SK-N-SH (cell line): ENCODE data around the gene FANCG. TPM values are rescaled to one million over a fixed set of nuclear protein-coding genes. Genes with fewer than 3 reads are reported as not detected.

Source experiments
- CTCF ChIA-PET: fragments of 300-600, 350-600 bp; formaldehyde crosslinking; extraction: SDS; loops from one replicate; lab custom pipeline; 2021; lab: Yijun Ruan, JAX
- POLR2A ChIA-PET: fragments of 350-600 bp; sonication (Branson Sonifier 250); formaldehyde crosslinking; extraction: SDS; loops from one replicate; lab custom pipeline; 2020; ENCODE audit warnings: antibody characterized with exemption, inconsistent platforms; lab: Yijun Ruan, JAX
- DNase-seq: peaks from one replicate; pipeline ENCODE4 v3.0.0; 2012
- H2AFZ ChIP-seq: fragments of 200-600 bp; sonication (generic); 2 replicates; pipeline ENCODE4 v1.8.1; 2016; ENCODE audit warnings: antibody characterized with exemption, mild to moderate bottlenecking, low read depth
- H3F3A ChIP-seq: fragments of 200-600 bp; sonication (generic); replicated peaks from 2 replicates; pipeline ENCODE3; 2016; ENCODE audit warnings: antibody characterized with exemption, mild to moderate bottlenecking; ENCODE audit not compliant: insufficient read depth
- H3K27ac ChIP-seq, 2 experiments: fragments of 200-500 bp in 1 of 2; fragments of 200-600 bp in 1 of 2; sonication (Bioruptor generic) in 1 of 2; sonication (generic), shearing (Covaris generic) in 1 of 2; 2 replicates each; pipeline versions ENCODE4 v1.5.1 to v1.6.1; 2014 to 2016; ENCODE audit warnings: low read depth in 2 of 2, inconsistent platforms in 1 of 2, low read length in 1 of 2, mild to moderate bottlenecking in 1 of 2, mixed read lengths in 1 of 2
- H3K27me3 ChIP-seq: fragments of 200-600 bp; sonication (generic), shearing (Covaris generic); 2 replicates; pipeline ENCODE4 v1.6.1; 2016; ENCODE audit warnings: mixed run types; ENCODE audit not compliant: insufficient read depth
- H3K36me3 ChIP-seq, 2 experiments: fragments of 200-500 bp in 1 of 2; fragments of 200-600 bp in 1 of 2; sonication (Bioruptor generic) in 1 of 2; sonication (generic) in 1 of 2; replicated peaks in 1 of 2; 2 replicates each; pipeline versions ENCODE3 to v1.5.1; 2014 to 2016; ENCODE audit warnings: low read length in 1 of 2, mild to moderate bottlenecking in 1 of 2; ENCODE audit not compliant: insufficient read depth in 2 of 2, control insufficient read depth in 1 of 2
- H3K4me1 ChIP-seq, 2 experiments: fragments of 200-500 bp in 1 of 2; fragments of 200-600 bp in 1 of 2; sonication (Bioruptor generic) in 1 of 2; sonication (generic), shearing (Covaris generic) in 1 of 2; 2 replicates each; pipeline versions ENCODE4 v1.5.1 to v1.6.1; 2014 to 2016; ENCODE audit warnings: low read depth in 1 of 2, low read length in 1 of 2, mixed run types in 1 of 2; ENCODE audit not compliant: insufficient read depth in 2 of 2, control insufficient read depth in 1 of 2
- H3K4me2 ChIP-seq: fragments of 200-600 bp; sonication (generic), shearing (Covaris generic); 2 replicates; pipeline ENCODE4 v1.6.1; 2017; ENCODE audit warnings: mixed run types
- H3K4me3 ChIP-seq, 2 experiments: fragments of 200-500 bp in 1 of 2; fragments of 200-600 bp in 1 of 2; sonication (Bioruptor generic) in 1 of 2; sonication (generic), shearing (Covaris generic) in 1 of 2; 2 replicates each; pipeline versions ENCODE4 v1.5.1 to v1.8.1; 2014 to 2016; ENCODE audit warnings: low read depth in 2 of 2, inconsistent platforms in 1 of 2, low read length in 1 of 2, mild to moderate bottlenecking in 1 of 2, mixed read lengths in 1 of 2, moderate library complexity in 1 of 2
- H3K79me2 ChIP-seq: fragments of 200-600 bp; sonication (generic); 2 replicates; pipeline ENCODE4 v1.8.1; 2017; ENCODE audit warnings: mild to moderate bottlenecking; ENCODE audit not compliant: insufficient read depth
- H3K9ac ChIP-seq: fragments of 200-600 bp; sonication (generic); 2 replicates; pipeline ENCODE4 v1.6.1; 2017; ENCODE audit warnings: mixed run types
- H3K9me2 ChIP-seq: fragments of 200-600 bp; sonication (generic); 2 replicates; pipeline ENCODE4 v1.6.1; 2017; ENCODE audit warnings: mixed run types
- H3K9me3 ChIP-seq: fragments of 200-600 bp; sonication (generic); 2 replicates; pipeline ENCODE4 v1.6.1; 2017; ENCODE audit warnings: mixed run types, mild to moderate bottlenecking, moderate library complexity
- H4K20me1 ChIP-seq: fragments of 200-600 bp; sonication (generic); 2 replicates; pipeline ENCODE4 v1.6.1; 2017; ENCODE audit warnings: mild to moderate bottlenecking, mixed run types; ENCODE audit not compliant: insufficient read depth
- CTCF ChIP-seq: fragments of 200-600 bp; sonication (generic); IDR thresholded peaks from 2 replicates; pipeline ENCODE4 v1.6.1; 2017; ENCODE audit warnings: antibody characterized with exemption, mild to moderate bottlenecking, moderate library complexity
- EZH2phosphoT487 ChIP-seq: fragments of 200-600 bp; sonication (generic); IDR thresholded peaks from 2 replicates; pipeline ENCODE4 v1.6.1; 2017; ENCODE audit warnings: low read depth, mixed run types, mild to moderate bottlenecking, antibody characterized with exemption, moderate library complexity, borderline replicate concordance
- FOXJ3 ChIP-seq: sonication (generic); formaldehyde crosslinking; IDR thresholded peaks from 2 replicates; pipeline ENCODE4 v1.5.1; 2020; ENCODE audit warnings: mild to moderate bottlenecking, missing genetic modification reagents
- IRF3 ChIP-seq: fragments of 150-350 bp; IDR thresholded peaks from 2 replicates; pipeline ENCODE4 v1.6.1; 2016; ENCODE audit warnings: mild to moderate bottlenecking, low read depth, low read length
- POLR2AphosphoS5 ChIP-seq: IDR thresholded peaks from 2 replicates; pipeline ENCODE4 v1.6.1; 2012; ENCODE audit warnings: low read depth, low read length
- TCF12 ChIP-seq: IDR thresholded peaks from 2 replicates; pipeline ENCODE4 v1.4.0; 2012
- USF1 ChIP-seq: IDR thresholded peaks from 2 replicates; pipeline ENCODE4 v1.4.0; 2012; ENCODE audit warnings: low read depth, borderline replicate concordance
- ZBTB33 ChIP-seq: IDR thresholded peaks from 2 replicates; pipeline ENCODE4 v1.4.0; 2012; ENCODE audit warnings: low read depth, borderline replicate concordance
- WGBS: methylation state at CpG from one replicate; pipeline ENCODE4 v1.1.6; 2017; ENCODE audit warnings: low lambda C conversion rate; 5-methylcytosine and 5-hydroxymethylcytosine counted together
- polyA plus RNA-seq, 3 experiments: library from polyadenylated mRNA; depleted of rRNA; stranded (reverse); fragments of >200 nt; gene quantifications; 2 replicates each; pipeline ENCODE4 v1.2.3, GENCODE V29; 2012

The FANCG gene
- polyA plus RNA-seq, 1 of the 3 experiments (the other 2 are of a cell fraction), result 25.6 TPM

GRCh38 chr9:35054871-35055644 is 24.7 kb downstream of the FANCG start:
- CTCF ChIA-PET, result interaction anchor here (3.6 kb wide), 1 partner anchor 155 kb away, joined by 14 read pairs; no protein-coding TSS in a partner anchor
- no peak overlapping the region for H3K9ac ChIP-seq
- no peak overlapping the region for H3K4me2 ChIP-seq
- DNase-seq, result no peak
- H3K9me2 ChIP-seq, result no peaks in the 10 kb centered on the region
- peaks cover 43% of the 10 kb centered on the region for H3F3A ChIP-seq
- no peak overlapping the region for H2AFZ ChIP-seq
- H3K27ac ChIP-seq, result no peak overlapping the region
- no peaks in the 10 kb centered on the region for H3K9me3 ChIP-seq
- WGBS, result 98% methylated on average over 14 of the region's 14 CpGs
- POLR2A ChIA-PET, result no interaction called here
- H4K20me1 ChIP-seq, result peaks cover 3% of the 10 kb centered on the region; the same call in 1 of the 2 replicates
- H3K4me3 ChIP-seq, result no peak overlapping the region
- no peaks in the 10 kb centered on the region for H3K27me3 ChIP-seq
- peaks cover 7% of the 10 kb centered on the region; the same call in 1 of the 2 replicates for H3K79me2 ChIP-seq
- H3K4me1 ChIP-seq, result no peaks in the 10 kb centered on the region
- H3K36me3 ChIP-seq, result peaks cover 53 to 89% of the 10 kb centered on the region in 2 experiments
- TF ChIP-seq POLR2AphosphoS5 (no peak), ZBTB33 (no peak), CTCF (no peak), USF1 (no peak), FOXJ3 (CRISPR knock-in tag) (no peak), EZH2phosphoT487 (no peak), TCF12 (no peak)

- Histone ChIP-seq H3K27me3 (no peaks in the 10 kb centered on the region), H4K20me1 (peaks cover 3% of the 10 kb centered on the region; the same call in 1 of the 2 replicates)
- CTCF ChIA-PET, result interaction anchor here (1.0 to 1.2 kb wide), 2 partner anchors 10 to 155 kb away, joined by 3 to 4 read pairs; no protein-coding TSS in a partner anchor
Measured at GRCh38 chr9:35054185-35054835, 25.4 kb downstream of the FANCG start.

More at GRCh38 chr9:35054185-35054835, 25.4 kb downstream of the FANCG start:
- no peak overlapping the region for H2AFZ ChIP-seq
- no peak overlapping the region for H3K4me3 ChIP-seq
- no peak overlapping the region for H3K9ac ChIP-seq
- peaks cover 7% of the 10 kb centered on the region; the same call in 1 of the 2 replicates for H3K79me2 ChIP-seq
- no peaks in the 10 kb centered on the region for H3K9me3 ChIP-seq
- TF ChIP-seq IRF3 (no peak), POLR2AphosphoS5 (0 out of 2 replicates have a peak, but pooled peaks have one; percentile 9)
- H3K27ac ChIP-seq, result no peak overlapping the region
- no peak overlapping the region for H3K4me2 ChIP-seq
- no peaks in the 10 kb centered on the region for H3K4me1 ChIP-seq
- peaks cover 37% of the 10 kb centered on the region for H3F3A ChIP-seq
- 61% methylated on average over 5 of the region's 5 CpGs for WGBS
- peaks cover 46 to 86% of the 10 kb centered on the region in 2 experiments for H3K36me3 ChIP-seq
- DNase-seq, result no peak
- H3K9me2 ChIP-seq, result no peaks in the 10 kb centered on the region
- POLR2A ChIA-PET, result interaction anchor here (1.1 kb wide), 1 partner anchor 23 kb away, joined by 4 read pairs; no protein-coding TSS in a partner anchor
